ENCODE results near the gene LRRC32. TPM values are rescaled to one million over a fixed set of nuclear protein-coding genes. Genes with fewer than 3 reads are reported as not detected.

Gene LRRC32
- total RNA-seq, 1 experiment from 2014 or later: 0.46 TPM

- H3K4ac ChIP-seq (ENCODE audit: low read depth, low read length): no peak overlapping the region
- Mint-ChIP-seq H3K9me3 (no peaks in the 10 kb centered on the region), H3K4me3 (no peak overlapping the region), H3K27me3 (ENCODE audit: low read depth) (no peaks in the 10 kb centered on the region; the same call in 1 of the 2 replicates), H3K36me3 (ENCODE audit: insufficient read depth in 1 of 3, low read depth in 3 of 3) (no peaks in the 10 kb centered on the region), H3K4me1 (peaks cover 11 to 29% of the 10 kb centered on the region in 2 experiments), H3K27ac (no peak overlapping the region)
- no peak overlapping the region for H2AK5ac ChIP-seq (ENCODE audit: insufficient read length, low read length)
- H3K27me3 ChIP-seq (ENCODE audit: insufficient read depth, low read length): no peaks in the 10 kb centered on the region
- no peaks in the 10 kb centered on the region for H3K4me1 ChIP-seq (ENCODE audit: insufficient read depth, low read length)
- peak; percentile 12 for DNase-seq
- H3K56ac ChIP-seq (ENCODE audit: insufficient read length, low read depth, low read length): no peak overlapping the region
- H4K5ac ChIP-seq (ENCODE audit: insufficient read length, low read depth, low read length): no peak overlapping the region
- no peaks in the 10 kb centered on the region for H3K79me1 ChIP-seq (ENCODE audit: insufficient read depth, low read depth, low read length, poor library complexity, severe bottlenecking)
- no peak overlapping the region for H3K4me2 ChIP-seq (ENCODE audit: insufficient read depth, insufficient read length, low read length)
- H3K23ac ChIP-seq (ENCODE audit: insufficient read length, low read depth, low read length): no peak overlapping the region
- no peak overlapping the region for H2AFZ ChIP-seq (ENCODE audit: low read length)
- no peak overlapping the region for H3T11ph ChIP-seq (ENCODE audit: low read length)
- H3K27ac ChIP-seq (ENCODE audit: insufficient read length, low read depth, low read length): no peak overlapping the region
- H3K18ac ChIP-seq (ENCODE audit: insufficient read length, low read depth, low read length): no peak overlapping the region
- H2BK120ac ChIP-seq (ENCODE audit: low read depth, low read length, poor library complexity, severe bottlenecking): no peak overlapping the region
- TF ChIP-seq CTCF (conservative IDR thresholded peaks at IDR 0.05): no peak
- no peaks in the 10 kb centered on the region for H3K23me2 ChIP-seq (ENCODE audit: insufficient read length, low read depth, low read length, poor library complexity, severe bottlenecking)
- H3K14ac ChIP-seq (ENCODE audit: insufficient read depth, low read length): no peak overlapping the region
- no peak overlapping the region for H4K91ac ChIP-seq (ENCODE audit: insufficient read length, low read depth, low read length)
- H3K79me2 ChIP-seq (ENCODE audit: insufficient read depth, low read length): no peaks in the 10 kb centered on the region
- H2BK15ac ChIP-seq (ENCODE audit: low read depth, low read length): no peak overlapping the region
- H2BK5ac ChIP-seq (ENCODE audit: insufficient read length, low read length): no peak overlapping the region
- H2BK12ac ChIP-seq (ENCODE audit: insufficient read length, low read depth, low read length): no peak overlapping the region
- no peak overlapping the region for H2BK20ac ChIP-seq (ENCODE audit: low read depth, low read length, poor library complexity, severe bottlenecking)
- H4K8ac ChIP-seq (replicated peaks; ENCODE audit: insufficient read length, low read depth, low read length): no peak overlapping the region
- H4K20me1 ChIP-seq (ENCODE audit: control insufficient read depth, insufficient read depth, insufficient read length): no peaks in the 10 kb centered on the region
- H3K9ac ChIP-seq (ENCODE audit: extremely low read depth, insufficient read length, low read length): no peak overlapping the region
- WGBS (ENCODE audit: extremely low coverage, insufficient read length, low lambda C conversion rate): no CpG with 5 or more reads among the region's 12 CpGs
- H3K9me3 ChIP-seq (ENCODE audit: control insufficient read depth, low read depth, low read length): no peaks in the 10 kb centered on the region
These were observed 17.4 kb downstream of the LRRC32 start for GRCh38 chr11:76653012-76653673.

All from H9 (cell line).